ENCODE measurements around the gene IMPDH1. TPM values are rescaled to one million over a fixed set of nuclear protein-coding genes. Genes with fewer than 3 reads are reported as not detected.

IMPDH1 gene
- total RNA-seq, 1 donor from 2014 or later = 64.3 TPM

- no peak for DNase-seq (ENCODE audit: low read depth)
- TF ChIP-seq, protein P1, sequence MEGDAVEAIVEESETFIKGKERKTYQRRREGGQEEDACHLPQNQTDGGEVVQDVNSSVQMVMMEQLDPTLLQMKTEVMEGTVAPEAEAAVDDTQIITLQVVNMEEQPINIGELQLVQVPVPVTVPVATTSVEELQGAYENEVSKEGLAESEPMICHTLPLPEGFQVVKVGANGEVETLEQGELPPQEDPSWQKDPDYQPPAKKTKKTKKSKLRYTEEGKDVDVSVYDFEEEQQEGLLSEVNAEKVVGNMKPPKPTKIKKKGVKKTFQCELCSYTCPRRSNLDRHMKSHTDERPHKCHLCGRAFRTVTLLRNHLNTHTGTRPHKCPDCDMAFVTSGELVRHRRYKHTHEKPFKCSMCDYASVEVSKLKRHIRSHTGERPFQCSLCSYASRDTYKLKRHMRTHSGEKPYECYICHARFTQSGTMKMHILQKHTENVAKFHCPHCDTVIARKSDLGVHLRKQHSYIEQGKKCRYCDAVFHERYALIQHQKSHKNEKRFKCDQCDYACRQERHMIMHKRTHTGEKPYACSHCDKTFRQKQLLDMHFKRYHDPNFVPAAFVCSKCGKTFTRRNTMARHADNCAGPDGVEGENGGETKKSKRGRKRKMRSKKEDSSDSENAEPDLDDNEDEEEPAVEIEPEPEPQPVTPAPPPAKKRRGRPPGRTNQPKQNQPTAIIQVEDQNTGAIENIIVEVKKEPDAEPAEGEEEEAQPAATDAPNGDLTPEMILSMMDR (conservative IDR thresholded peaks at IDR 0.05; ENCODE audit: low read depth, low read length) = no peak
- H3K4me3 ChIP-seq (ENCODE audit: low read depth, low read length) = peak overlapping the region; percentile 72
Observed at GRCh38 chr7:128405471-128406313, 4.1 kb downstream of the IMPDH1 start.

DNA sequence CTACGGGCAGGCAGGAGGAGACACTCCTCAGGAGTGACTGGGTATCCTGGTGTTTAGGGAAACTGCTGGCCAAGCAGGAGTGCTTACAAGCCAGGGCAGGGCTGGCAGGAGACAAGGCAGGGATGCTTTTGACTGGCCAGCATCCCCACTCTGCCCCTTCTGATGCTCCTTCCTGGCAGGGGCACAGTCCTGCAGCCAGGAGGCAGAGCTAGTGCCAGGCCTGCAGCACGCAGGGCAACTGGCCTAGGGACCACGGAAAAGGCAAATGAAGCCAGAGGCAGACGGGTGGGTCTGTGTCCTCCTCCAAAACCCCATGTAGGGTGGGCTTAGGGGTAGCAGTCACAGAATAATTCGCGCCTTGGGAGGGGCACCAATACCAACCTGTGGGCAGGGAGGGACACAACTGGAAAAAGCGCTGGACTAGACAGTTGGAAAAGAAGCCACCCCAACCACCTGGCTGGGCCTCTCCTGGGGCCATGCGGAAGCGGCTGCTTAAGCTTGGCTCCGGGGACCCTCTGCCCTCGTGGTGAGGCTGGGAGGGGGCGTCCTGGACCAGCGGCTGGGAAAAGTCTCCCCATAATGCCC lies 4.8 kb downstream of the IMPDH1 start:
- TF ChIP-seq, protein P1 (conservative IDR thresholded peaks at IDR 0.05; ENCODE audit: low read depth, low read length) = peak; percentile 30
- no peak for DNase-seq (ENCODE audit: low read depth)
- H3K4me3 ChIP-seq (ENCODE audit: low read depth, low read length) = peak overlapping the region; percentile 72

- H3K4me3 ChIP-seq (ENCODE audit: low read depth, low read length) = no peak overlapping the region
- TF ChIP-seq, protein P1 (conservative IDR thresholded peaks at IDR 0.05; ENCODE audit: low read depth, low read length) = no peak
- no peak for DNase-seq (ENCODE audit: low read depth)
Observed at GRCh38 chr7:128404143-128404681, 5.6 kb downstream of the IMPDH1 start.

DNA sequence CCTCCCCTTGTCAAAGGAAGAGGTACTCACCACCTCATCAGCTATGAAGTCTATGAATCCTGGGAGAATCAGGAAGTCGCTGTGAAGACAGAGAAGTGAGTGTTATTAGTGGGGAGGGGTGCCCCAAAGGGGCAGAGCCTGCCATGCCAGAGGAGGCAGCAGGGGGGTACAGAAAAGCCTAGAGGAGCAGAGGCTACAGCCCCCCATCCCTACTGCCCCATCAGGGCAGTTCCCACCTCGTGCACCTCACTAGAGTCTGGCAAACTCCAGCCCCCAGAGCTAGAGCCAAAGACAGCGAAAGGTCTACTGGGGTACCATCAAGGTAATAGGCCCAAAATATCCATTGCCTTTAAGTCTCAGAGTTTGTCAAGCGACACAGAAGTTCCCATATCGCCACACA lies 6.1 kb downstream of the IMPDH1 start:
- no peak for DNase-seq (ENCODE audit: low read depth)
- TF ChIP-seq, protein P1 (conservative IDR thresholded peaks at IDR 0.05; ENCODE audit: low read depth, low read length) = no peak
- H3K4me3 ChIP-seq (ENCODE audit: low read depth, low read length) = no peak overlapping the region

- no peak for DNase-seq (ENCODE audit: low read depth)
- H3K4me3 ChIP-seq (ENCODE audit: low read depth, low read length) = no peak overlapping the region
Observed at GRCh38 chr7:128402356-128402755, 7.4 kb downstream of the IMPDH1 start.

DNA sequence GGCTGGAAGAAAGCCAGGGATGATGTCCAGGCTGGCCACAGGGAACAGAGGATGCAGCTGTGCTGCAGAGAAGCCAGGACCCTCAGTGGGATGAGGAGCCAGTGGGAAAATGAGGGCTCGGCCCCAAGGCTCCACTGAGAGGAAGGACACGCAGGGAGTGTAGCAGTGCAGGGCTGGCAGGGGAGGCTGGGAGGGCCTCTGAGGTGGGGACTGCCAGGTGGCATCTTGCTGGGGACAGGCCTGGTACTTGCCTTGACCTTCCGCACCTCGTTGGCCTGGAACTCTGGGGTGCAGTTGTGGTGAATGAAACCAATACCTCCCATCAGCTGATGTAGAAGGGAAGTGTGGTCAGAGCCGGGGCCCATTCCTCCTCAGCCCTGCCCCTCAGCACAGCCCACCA lies 9.2 kb downstream of the IMPDH1 start:
- TF ChIP-seq, protein P1 (conservative IDR thresholded peaks at IDR 0.05; ENCODE audit: low read depth, low read length) = no peak
- H3K4me3 ChIP-seq (ENCODE audit: low read depth, low read length) = no peak overlapping the region
- no peak for DNase-seq (ENCODE audit: low read depth)

More at GRCh38 chr7:128402356-128402755, 7.4 kb downstream of the IMPDH1 start:
- TF ChIP-seq, protein P1 (conservative IDR thresholded peaks at IDR 0.05; ENCODE audit: low read depth, low read length) = no peak
